RWPE1 (cell line): ENCODE measurements around the gene FPGS.

Source experiments
- CTCF ChIA-PET: fragments of 350-600 bp; sonication (Branson Sonifier 250); formaldehyde crosslinking; extraction: SDS; loops from one replicate; lab custom pipeline; 2021; lab: Yijun Ruan, JAX
- POLR2A ChIA-PET: fragments of 400-600 bp; formaldehyde crosslinking; extraction: SDS; loops from one replicate; lab custom pipeline; 2020; ENCODE audit warnings: antibody characterized with exemption; ENCODE audit not compliant: low non-redundant PET; lab: Yijun Ruan, JAX
- DNase-seq: peaks from one replicate; pipeline ENCODE4 v3.0.0; 2012; ENCODE audit warnings: low spot score
- H3K27ac ChIP-seq: fragments of 450-650 bp; 2 replicates; pipeline ENCODE4 v1.5.1; 2017
- TF ChIP-seq, protein P1 (sequence below): fragments of 450-650 bp; conservative IDR thresholded peaks from 2 replicates; pipeline ENCODE4 v1.5.1; 2017; ENCODE audit warnings: low read depth, mild to moderate bottlenecking

Gene FPGS

GRCh38 chr9:127796852-127797370 lies 5.8 kb upstream of the FPGS start:
- TF ChIP-seq, protein P1, sequence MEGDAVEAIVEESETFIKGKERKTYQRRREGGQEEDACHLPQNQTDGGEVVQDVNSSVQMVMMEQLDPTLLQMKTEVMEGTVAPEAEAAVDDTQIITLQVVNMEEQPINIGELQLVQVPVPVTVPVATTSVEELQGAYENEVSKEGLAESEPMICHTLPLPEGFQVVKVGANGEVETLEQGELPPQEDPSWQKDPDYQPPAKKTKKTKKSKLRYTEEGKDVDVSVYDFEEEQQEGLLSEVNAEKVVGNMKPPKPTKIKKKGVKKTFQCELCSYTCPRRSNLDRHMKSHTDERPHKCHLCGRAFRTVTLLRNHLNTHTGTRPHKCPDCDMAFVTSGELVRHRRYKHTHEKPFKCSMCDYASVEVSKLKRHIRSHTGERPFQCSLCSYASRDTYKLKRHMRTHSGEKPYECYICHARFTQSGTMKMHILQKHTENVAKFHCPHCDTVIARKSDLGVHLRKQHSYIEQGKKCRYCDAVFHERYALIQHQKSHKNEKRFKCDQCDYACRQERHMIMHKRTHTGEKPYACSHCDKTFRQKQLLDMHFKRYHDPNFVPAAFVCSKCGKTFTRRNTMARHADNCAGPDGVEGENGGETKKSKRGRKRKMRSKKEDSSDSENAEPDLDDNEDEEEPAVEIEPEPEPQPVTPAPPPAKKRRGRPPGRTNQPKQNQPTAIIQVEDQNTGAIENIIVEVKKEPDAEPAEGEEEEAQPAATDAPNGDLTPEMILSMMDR, result no peak
- ChIA-PET CTCF (interaction anchor here (0.6 to 2.2 kb wide), 2 partner anchors 33 to 73 kb away, joined by 3 to 9 read pairs; no protein-coding TSS in a partner anchor), POLR2A (no interaction called here)
- peak overlapping the region; percentile 72 for H3K27ac ChIP-seq
- no peak for DNase-seq

DNA sequence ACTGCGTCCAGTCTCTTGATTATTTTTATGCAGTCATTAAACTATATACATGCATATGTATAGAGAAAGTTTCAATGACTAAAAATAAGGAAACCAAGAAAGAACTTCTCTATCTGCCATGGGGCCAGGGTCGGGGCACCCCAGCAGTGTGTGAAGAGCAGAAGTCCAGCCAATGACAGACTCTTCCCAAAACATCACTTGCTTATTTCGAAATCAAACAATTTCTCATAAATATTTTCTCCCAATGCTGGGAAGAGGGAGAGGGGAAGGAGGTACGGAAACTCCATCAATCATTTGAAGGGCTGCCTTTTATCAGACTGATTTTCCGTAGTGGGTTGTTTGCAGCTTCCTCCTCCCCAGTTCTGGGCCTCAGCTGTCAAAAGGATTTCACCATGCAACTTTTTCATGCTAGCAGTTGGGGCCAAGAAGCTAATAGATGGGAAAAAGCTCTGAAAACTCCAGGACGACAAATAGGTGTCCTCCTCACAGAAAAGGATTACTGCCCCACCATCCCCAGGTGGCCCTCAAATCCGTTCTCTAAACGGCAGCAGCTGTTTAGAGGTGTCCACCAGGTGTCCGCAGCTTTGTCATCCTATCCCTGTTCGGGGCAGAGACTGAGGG lies 617 bp upstream of the FPGS start:
- ChIA-PET POLR2A (interaction anchor here (0.6 to 1.4 kb wide), 2 partner anchors 14 to 43 kb away, joined by 3 to 4 read pairs; no protein-coding TSS in a partner anchor), CTCF (interaction anchor here (0.6 to 1.4 kb wide), 7 partner anchors 23 to 899 kb away, joined by 3 to 9 read pairs (median 4); partner anchors contain the start of gene TOR2A)
- DNase-seq, result no peak
- TF ChIP-seq, protein P1, result no peak
- peak overlapping the region; percentile 98 for H3K27ac ChIP-seq

GRCh38 chr9:127803507-127804352 lies 1.0 kb downstream of the FPGS start:
- TF ChIP-seq, protein P1, result no peak
- ChIA-PET CTCF (interaction anchor here (0.5 to 1.3 kb wide), 7 partner anchors 11 to 474 kb away, joined by 3 to 6 read pairs (median 3); partner anchors contain the start of genes CDK9, ENG and TOR2A), POLR2A (interaction anchor here (1.0 kb wide), 1 partner anchor 9 kb away, joined by 4 read pairs; no protein-coding TSS in a partner anchor)
- peak overlapping the region; percentile 98 for H3K27ac ChIP-seq
- DNase-seq, result peak; percentile 99

DNA sequence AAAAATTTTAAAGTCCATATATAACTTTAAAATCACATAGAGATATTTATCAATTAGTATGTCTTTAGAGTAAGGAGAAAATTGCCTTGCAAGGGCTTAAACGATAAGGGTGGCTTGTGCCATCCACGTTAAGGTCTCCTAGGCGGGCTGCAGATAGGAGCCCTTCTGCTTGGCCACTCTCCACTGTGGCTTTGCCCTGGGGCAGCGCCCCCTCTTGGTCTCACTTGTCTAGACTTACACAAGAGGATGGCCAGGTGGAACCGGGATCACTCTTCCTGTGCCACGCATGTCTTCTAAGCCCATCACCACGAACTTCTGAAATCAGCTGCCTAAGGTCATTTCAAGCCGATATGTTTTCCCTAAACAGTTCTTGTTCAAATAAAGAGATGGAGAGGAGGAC lies 2.9 kb downstream of the FPGS start:
- TF ChIP-seq, protein P1, result no peak
- DNase-seq, result no peak
- peak overlapping the region; percentile 68 for H3K27ac ChIP-seq
- ChIA-PET POLR2A (interaction anchor here (0.6 to 0.7 kb wide), 2 partner anchors 17 to 174 kb away, joined by 3 to 4 read pairs; no protein-coding TSS in a partner anchor), CTCF (interaction anchor here (0.6 to 1.2 kb wide), 3 partner anchors 48 to 74 kb away, joined by 3 to 4 read pairs (median 3); no protein-coding TSS in a partner anchor)

GRCh38 chr9:127806871-127807270 lies 4.2 kb downstream of the FPGS start:
- no peak for DNase-seq
- TF ChIP-seq, protein P1, result no peak
- H3K27ac ChIP-seq, result peak overlapping the region; percentile 68
- CTCF ChIA-PET, result no interaction called here
- POLR2A ChIA-PET, result no interaction called here
